SU-DHL-6 (cell line): ENCODE measurements around the gene MAD2L1.

Experiments used
- H2AFZ ChIP-seq: fragments of 200-600 bp; sonication (generic); 2 replicates; pipeline ENCODE4 v1.6.1; 2014; ENCODE audit warnings: low read depth, mild to moderate bottlenecking, moderate library complexity, mixed read lengths, antibody characterized with exemption, low read length; ENCODE audit not compliant: severe bottlenecking
- H3F3A ChIP-seq: fragments of 200-600 bp; shearing (Covaris generic); 2 replicates; pipeline ENCODE4 v1.6.0; 2016; ENCODE audit warnings: antibody characterized with exemption, mild to moderate bottlenecking; ENCODE audit not compliant: insufficient read depth
- H3K27ac ChIP-seq: fragments of 200-600 bp; sonication (generic); 2 replicates; pipeline ENCODE4 v1.5.1; 2016; ENCODE audit warnings: low read depth, mild to moderate bottlenecking, low read length, moderate library complexity, mixed read lengths
- H3K27me3 ChIP-seq: fragments of 200-600 bp; sonication (generic), shearing (Covaris generic); 2 replicates; pipeline ENCODE4 v1.6.0; 2014; ENCODE audit warnings: mild to moderate bottlenecking, low read length
- H3K36me3 ChIP-seq: fragments of 200-600 bp; sonication (generic); 2 replicates; pipeline ENCODE4 v1.6.1; 2014; ENCODE audit warnings: mild to moderate bottlenecking, low read length, mixed read lengths
- H3K4me2 ChIP-seq: fragments of 300-600, 200-600 bp; shearing (Covaris generic), sonication (generic); 2 replicates; pipeline ENCODE4 v1.6.0; 2014; ENCODE audit warnings: low read length, low read depth, mild to moderate bottlenecking; ENCODE audit not compliant: poor library complexity, severe bottlenecking
- H3K4me3 ChIP-seq: fragments of 200-600 bp; sonication (generic); 2 replicates; pipeline ENCODE4 v1.5.1; 2014; ENCODE audit warnings: antibody characterized with exemption, low read length, mild to moderate bottlenecking, mixed read lengths; ENCODE audit not compliant: insufficient read depth, poor library complexity, severe bottlenecking
- H3K79me2 ChIP-seq: fragments of 200-600 bp; sonication (generic); 2 replicates; pipeline ENCODE4 v1.6.1; 2014; ENCODE audit warnings: mild to moderate bottlenecking, low read length, moderate library complexity; ENCODE audit not compliant: insufficient read depth
- H3K9ac ChIP-seq: fragments of 200-600 bp; sonication (generic); 2 replicates; pipeline ENCODE4 v1.7.0; 2014; ENCODE audit warnings: mild to moderate bottlenecking, low read length
- H3K9me2 ChIP-seq: fragments of 200-600 bp; sonication (generic); replicated peaks from 2 replicates; pipeline ENCODE4 v1.6.1; 2014; ENCODE audit warnings: low read length; ENCODE audit not compliant: insufficient read depth
- H3K9me3 ChIP-seq: fragments of 200-600 bp; sonication (generic); 2 replicates; pipeline ENCODE4 v1.6.1; 2014; ENCODE audit warnings: low read length, mixed read lengths; ENCODE audit not compliant: insufficient read depth
- H4K20me1 ChIP-seq: fragments of 200-600 bp; sonication (generic); 2 replicates; pipeline ENCODE4 v1.6.1; 2014; ENCODE audit warnings: low read depth, mild to moderate bottlenecking, antibody characterized with exemption, low read length, moderate library complexity, mixed read lengths
- EZH2phosphoT487 ChIP-seq: fragments of 200-600 bp; sonication (generic), shearing (Covaris generic); conservative IDR thresholded peaks from 2 replicates; pipeline ENCODE4 v1.6.1; 2018; ENCODE audit warnings: mild to moderate bottlenecking, antibody characterized with exemption, low read length, moderate library complexity, mixed read lengths
- TF ChIP-seq, protein P1 (sequence below): fragments of 200-600 bp; sonication (generic); IDR thresholded peaks from one replicate; pipeline ENCODE4 v1.5.1; 2017; ENCODE audit warnings: antibody characterized with exemption, mild to moderate bottlenecking, low read length, moderate library complexity; ENCODE audit not compliant: insufficient read depth, poor library complexity, severe bottlenecking

The MAD2L1 gene

DNA sequence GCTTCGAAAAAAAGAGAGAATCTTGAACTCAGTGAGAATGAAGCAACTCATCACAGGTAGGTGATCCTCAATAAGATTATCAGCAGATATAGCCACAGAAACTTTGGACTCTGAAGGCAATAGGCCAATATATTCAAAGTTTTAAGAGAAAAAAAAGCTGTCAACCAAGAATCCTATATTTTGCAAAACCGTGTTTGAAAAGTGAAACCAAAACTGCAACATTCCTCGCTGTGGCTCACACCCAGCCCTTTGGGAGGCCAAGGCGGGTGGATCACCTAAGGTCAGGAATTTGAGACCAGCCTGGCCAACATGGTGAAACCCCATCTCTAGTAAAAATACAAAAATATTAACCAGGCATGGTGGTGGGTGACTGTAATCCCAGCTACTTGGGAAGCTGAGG lies 22.8 kb downstream of the MAD2L1 start:
- Histone ChIP-seq H3K9ac (no peak overlapping the region), H2AFZ (no peak overlapping the region), H3K4me3 (no peak overlapping the region), H3K9me3 (no peaks in the 10 kb centered on the region), H3K27ac (no peak overlapping the region), H3K4me2 (no peak overlapping the region), H3K36me3 (no peaks in the 10 kb centered on the region), H3K27me3 (no peaks in the 10 kb centered on the region), H3F3A (no peaks in the 10 kb centered on the region), H4K20me1 (no peaks in the 10 kb centered on the region), H3K79me2 (no peaks in the 10 kb centered on the region), H3K9me2 (no peaks in the 10 kb centered on the region)
- TF ChIP-seq, protein P1, sequence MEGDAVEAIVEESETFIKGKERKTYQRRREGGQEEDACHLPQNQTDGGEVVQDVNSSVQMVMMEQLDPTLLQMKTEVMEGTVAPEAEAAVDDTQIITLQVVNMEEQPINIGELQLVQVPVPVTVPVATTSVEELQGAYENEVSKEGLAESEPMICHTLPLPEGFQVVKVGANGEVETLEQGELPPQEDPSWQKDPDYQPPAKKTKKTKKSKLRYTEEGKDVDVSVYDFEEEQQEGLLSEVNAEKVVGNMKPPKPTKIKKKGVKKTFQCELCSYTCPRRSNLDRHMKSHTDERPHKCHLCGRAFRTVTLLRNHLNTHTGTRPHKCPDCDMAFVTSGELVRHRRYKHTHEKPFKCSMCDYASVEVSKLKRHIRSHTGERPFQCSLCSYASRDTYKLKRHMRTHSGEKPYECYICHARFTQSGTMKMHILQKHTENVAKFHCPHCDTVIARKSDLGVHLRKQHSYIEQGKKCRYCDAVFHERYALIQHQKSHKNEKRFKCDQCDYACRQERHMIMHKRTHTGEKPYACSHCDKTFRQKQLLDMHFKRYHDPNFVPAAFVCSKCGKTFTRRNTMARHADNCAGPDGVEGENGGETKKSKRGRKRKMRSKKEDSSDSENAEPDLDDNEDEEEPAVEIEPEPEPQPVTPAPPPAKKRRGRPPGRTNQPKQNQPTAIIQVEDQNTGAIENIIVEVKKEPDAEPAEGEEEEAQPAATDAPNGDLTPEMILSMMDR, result no peak
- no peak for TF ChIP-seq EZH2phosphoT487

GRCh38 chr4:120037411-120037810 lies 29.2 kb downstream of the MAD2L1 start:
- Histone ChIP-seq H3K4me2 (no peak overlapping the region), H3K79me2 (no peaks in the 10 kb centered on the region), H3K9me3 (no peaks in the 10 kb centered on the region), H3F3A (no peaks in the 10 kb centered on the region), H3K27ac (no peak overlapping the region), H4K20me1 (no peaks in the 10 kb centered on the region), H2AFZ (no peak overlapping the region), H3K4me3 (no peak overlapping the region), H3K9me2 (no peaks in the 10 kb centered on the region), H3K9ac (no peak overlapping the region), H3K36me3 (no peaks in the 10 kb centered on the region), H3K27me3 (no peaks in the 10 kb centered on the region)
- no peak for TF ChIP-seq EZH2phosphoT487
- TF ChIP-seq, protein P1, result no peak

DNA sequence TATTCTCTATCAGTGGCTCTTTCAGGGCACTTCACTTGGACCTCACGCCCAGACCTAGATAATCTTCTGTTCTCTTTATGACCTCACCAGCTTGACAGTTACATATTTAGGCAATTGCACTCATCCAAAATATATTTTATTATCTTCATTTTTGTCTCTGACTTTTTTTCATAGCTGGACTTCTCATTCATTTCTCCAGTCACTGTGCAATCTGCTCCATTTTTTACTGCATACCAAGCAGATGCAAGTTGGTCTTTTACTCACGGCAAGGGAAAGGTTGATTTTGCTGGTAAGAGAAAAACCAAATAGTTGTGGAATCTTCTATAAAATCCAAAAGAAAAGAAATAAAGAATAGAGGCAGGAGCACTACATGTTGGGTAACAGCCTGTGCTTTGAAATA lies 31.7 kb downstream of the MAD2L1 start:
- H4K20me1 ChIP-seq, result no peaks in the 10 kb centered on the region
- no peaks in the 10 kb centered on the region for H3K9me2 ChIP-seq
- no peaks in the 10 kb centered on the region for H3K9me3 ChIP-seq
- H3K27ac ChIP-seq, result no peak overlapping the region
- no peaks in the 10 kb centered on the region for H3K27me3 ChIP-seq
- no peak overlapping the region for H3K4me3 ChIP-seq
- no peaks in the 10 kb centered on the region for H3F3A ChIP-seq
- no peaks in the 10 kb centered on the region for H3K79me2 ChIP-seq
- H3K36me3 ChIP-seq, result no peaks in the 10 kb centered on the region
- H2AFZ ChIP-seq, result no peak overlapping the region
- no peak overlapping the region for H3K9ac ChIP-seq
- no peak overlapping the region for H3K4me2 ChIP-seq
- TF ChIP-seq EZH2phosphoT487, result no peak
- TF ChIP-seq, protein P1, result no peak
